Pancreas (tissue), 10 donors: Measurements from ENCODE around the gene PHKG2. TPM values are rescaled to one million over a fixed set of nuclear protein-coding genes. Genes with fewer than 3 reads are reported as not detected.

Source experiments
- ATAC-seq, 4 donors: fragments of 200-7000 bp; cut with Tn5 transposase; one replicate each; pipeline versions ENCODE4 v1.8.0 to v1.9.1; 2020; ENCODE audit warnings: mild to moderate bottlenecking in 4 of 4, moderate library complexity in 4 of 4
- DNase-seq, 6 donors: peaks; one replicate each; pipeline ENCODE4 v3.0.0-alpha.2; 2020
- FAIRE-seq: peaks from 2 replicates; lab custom pipeline; 2012; peaks lifted over from hg19 to GRCh38; lab: Jason Lieb, UNC
- H3K27ac ChIP-seq, 4 donors: fragments of 200-600 bp; sonication (generic); 1 replicate in 3 of 4; 2 replicates in 1 of 4; pipeline versions ENCODE4 v1.5.0 to v1.8.0; 2020
- H3K27me3 ChIP-seq, 4 donors: fragments of 200-600 bp; one replicate each; pipeline ENCODE4 v1.8.0; 2021
- H3K36me3 ChIP-seq, 3 donors: fragments of 200-600 bp; sonication (generic) in 1 of 3; one replicate each; pipeline versions ENCODE4 v1.5.0 to v1.8.0; 2020 to 2021
- H3K4me1 ChIP-seq, 3 donors: fragments of 200-600 bp; one replicate each; pipeline ENCODE4 v1.8.0; 2021
- H3K4me3 ChIP-seq, 4 donors: fragments of 200-600 bp; sonication (generic) in 2 of 4; one replicate each; pipeline versions ENCODE4 v1.5.0 to v1.8.0; 2020 to 2021
- H3K9me3 ChIP-seq, 4 donors: fragments of 200-600 bp; one replicate each; pipeline ENCODE4 v1.8.0; 2021
- CTCF ChIP-seq, 4 donors: fragments of 200-600 bp; sonication (generic) in 3 of 4; IDR thresholded peaks; one replicate each; pipeline versions ENCODE4 v1.5.0 to v1.8.0; 2021; ENCODE audit warnings: antibody characterized with exemption in 4 of 4
- WGBS, 2 donors: extraction: QIAGEN DNeasy Blood & Tissue Kit; methylation state at CpG; one replicate each; pipeline ENCODE4 v1.1.7; 2013; 5-methylcytosine and 5-hydroxymethylcytosine counted together
- intact Hi-C, 3 donors: fragments of 100-400 bp; cut with DNase I; formaldehyde crosslinking; loops; one replicate each; pipeline versions ENCODE4 v1.11.1 to v1.14.2; 2022
- polyA plus RNA-seq, 2 donors: library from polyadenylated mRNA; stranded (reverse); fragments of 200-250 nt; gene quantifications; one replicate each; pipeline ENCODE4 v1.2.3, GENCODE V29; 2013
- total RNA-seq, 6 donors: library from RNA; stranded (reverse); fragmentation: NEBNext Ultra II Directional in 4 of 6; extraction: Animal tissue kit (Norgen Biotek cat#: 25700) in 4 of 6; gene quantifications; one replicate each; pipeline versions ENCODE4 v1.2.1 to v1.2.4, GENCODE V29; 2021 to 2023
- donor health status: healthy with polysubstance abuse.
- donor health status: DM: no; HTN: no; CAD: no; lungs with moderate emphysema.
- donor health status: DM: no; HTN: no; CAD: no.
- donor health status: control.
- donor health status: control.
- donor health status: Bipolar disorder and iron deficiency.
- donor health status: DM: yes; HTN: yes; CAD: no.
- donor health status: DM: no; HTN: no; CAD: no.
- donor health status: DM: no; HTN: no; CAD: no.
- donor health status: DM: yes; HTN: yes; CAD: no.

The PHKG2 gene
- total and polyA plus RNA-seq, 8 donors = 7.9 to 42.3 (median 11.4) TPM

GRCh38 chr16:30748634-30749445 lies 615 bp downstream of the PHKG2 start:
- no peaks in the 10 kb centered on the region for H3K36me3 ChIP-seq
- peak overlapping the region; percentile 45 to 75 (median 62) for H3K4me3 ChIP-seq
- H3K27me3 ChIP-seq = no peaks in the 10 kb centered on the region
- FAIRE-seq (no peak), ATAC-seq (peak; percentile 11 to 36 (median 21)), DNase-seq (peak; percentile 42 to 80 (median 60))
- peak overlapping the region; percentile 24 to 62 (median 42) for H3K27ac ChIP-seq
- intact Hi-C loops = no loop called here
- H3K4me1 ChIP-seq = peaks cover 0 to 4% (median 3%) of the 10 kb centered on the region in 3 donors
- H3K9me3 ChIP-seq = no peaks in the 10 kb centered on the region
- 9 to 16% methylated on average over 27 to 36 of the region's 36 CpGs for WGBS, 2 donors
- TF ChIP-seq CTCF (IDR thresholded peaks at IDR 0.05) = no peak

- DNase-seq (no peak), FAIRE-seq (no peak), ATAC-seq (no peak)
- Histone ChIP-seq H3K27me3 (no peaks in the 10 kb centered on the region), H3K4me3 (no peak overlapping the region), H3K36me3 (no peaks in the 10 kb centered on the region), H3K4me1 (peaks cover 0 to 4% (median 3%) of the 10 kb centered on the region in 3 donors), H3K27ac (no peak overlapping the region), H3K9me3 (no peaks in the 10 kb centered on the region)
- TF ChIP-seq CTCF (IDR thresholded peaks at IDR 0.05) = no peak
- intact Hi-C loops = no loop called here
- 76 to 79% methylated on average over 4 of the region's 4 CpGs for WGBS, 2 donors
Observed at GRCh38 chr16:30750201-30750600, 2.0 kb downstream of the PHKG2 start.

GRCh38 chr16:30750876-30751465 lies 2.7 kb downstream of the PHKG2 start:
- FAIRE-seq = no peak
- H3K9me3 ChIP-seq = no peaks in the 10 kb centered on the region
- 91 to 92% methylated on average over 20 of the region's 20 CpGs for WGBS, 2 donors
- no peak overlapping the region for H3K27ac ChIP-seq
- no peak overlapping the region for H3K4me3 ChIP-seq
- no peak for ATAC-seq
- no peak for TF ChIP-seq CTCF (IDR thresholded peaks at IDR 0.05)
- DNase-seq = peak in 1 of 6 donors; percentile 51
- peaks cover 0 to 4% (median 3%) of the 10 kb centered on the region in 3 donors for H3K4me1 ChIP-seq
- intact Hi-C loops = no loop called here
- H3K36me3 ChIP-seq = no peaks in the 10 kb centered on the region
- no peaks in the 10 kb centered on the region for H3K27me3 ChIP-seq

- no peaks in the 10 kb centered on the region for H3K27me3 ChIP-seq
- peak in 2 of 6 donors; percentile 25 to 39 for DNase-seq
- H3K36me3 ChIP-seq = peaks cover 0 to 4% (median 0%) of the 10 kb centered on the region in 3 donors
- WGBS, 2 donors = 79 to 80% methylated on average over 4 of the region's 4 CpGs
- no peak for ATAC-seq
- TF ChIP-seq CTCF (IDR thresholded peaks at IDR 0.05) = no peak
- no peak for FAIRE-seq
- H3K4me1 ChIP-seq = no peaks in the 10 kb centered on the region
- H3K27ac ChIP-seq = no peak overlapping the region
- no peak overlapping the region for H3K4me3 ChIP-seq
- intact Hi-C loops = no loop called here
- H3K9me3 ChIP-seq = no peaks in the 10 kb centered on the region
Observed at GRCh38 chr16:30753596-30753995, 5.4 kb downstream of the PHKG2 start.
